DOHH2 (cell line): ENCODE results near the gene LRSAM1.

Source experiments
- H3F3A ChIP-seq: fragments of 200-600 bp; sonication (generic), shearing (Covaris generic); 2 replicates; pipeline ENCODE4 v1.6.0; 2016; ENCODE audit warnings: antibody characterized with exemption, mild to moderate bottlenecking; ENCODE audit not compliant: control insufficient read depth, insufficient read depth
- H3K27ac ChIP-seq: fragments of 200-600 bp; sonication (generic); 2 replicates; pipeline ENCODE4 v1.5.1; 2014; ENCODE audit warnings: low read depth, mild to moderate bottlenecking, low read length, moderate library complexity
- H3K27me3 ChIP-seq: fragments of 200-600 bp; sonication (generic); 2 replicates; pipeline ENCODE4 v1.6.1; 2014; ENCODE audit warnings: mild to moderate bottlenecking, low read length, mixed read lengths; ENCODE audit not compliant: control insufficient read depth
- H3K36me3 ChIP-seq: fragments of 200-600 bp; sonication (generic); 2 replicates; pipeline ENCODE4 v1.6.1; 2014; ENCODE audit warnings: mild to moderate bottlenecking, low read length, moderate library complexity, mixed read lengths; ENCODE audit not compliant: control insufficient read depth
- H3K4me1 ChIP-seq: fragments of 200-600 bp; sonication (generic); 2 replicates; pipeline ENCODE4 v1.6.1; 2014; ENCODE audit warnings: mild to moderate bottlenecking, low read length, mixed read lengths; ENCODE audit not compliant: control insufficient read depth
- H3K4me2 ChIP-seq: fragments of 200-600 bp; sonication (generic); 2 replicates; pipeline ENCODE4 v1.6.0; 2014; ENCODE audit warnings: mild to moderate bottlenecking, low read length, moderate library complexity
- H3K4me3 ChIP-seq: fragments of 200-600 bp; sonication (generic); 2 replicates; pipeline ENCODE4 v1.5.1; 2014; ENCODE audit warnings: mild to moderate bottlenecking, low read length, mixed read lengths
- H3K79me2 ChIP-seq: fragments of 200-600 bp; sonication (generic); 2 replicates; pipeline ENCODE4 v1.6.1; 2014; ENCODE audit warnings: mild to moderate bottlenecking, low read length, mixed read lengths; ENCODE audit not compliant: control insufficient read depth
- H3K9me2 ChIP-seq: fragments of 200-600 bp; sonication (generic); replicated peaks from 2 replicates; pipeline ENCODE4 v1.6.1; 2014; ENCODE audit warnings: mild to moderate bottlenecking, low read length, mixed read lengths; ENCODE audit not compliant: control insufficient read depth
- H3K9me3 ChIP-seq: fragments of 200-600 bp; sonication (generic); 2 replicates; pipeline ENCODE4 v1.6.1; 2014; ENCODE audit warnings: antibody characterized with exemption, low read length, mixed read lengths; ENCODE audit not compliant: control insufficient read depth, insufficient read depth
- H4K20me1 ChIP-seq: fragments of 200-600 bp; sonication (generic); 2 replicates; pipeline ENCODE4 v1.6.0; 2014; ENCODE audit warnings: low read depth, mild to moderate bottlenecking, antibody characterized with exemption, low read length, moderate library complexity; ENCODE audit not compliant: control insufficient read depth, insufficient read depth
- EZH2phosphoT487 ChIP-seq: fragments of 200-600 bp; sonication (generic); IDR thresholded peaks from 2 replicates; pipeline ENCODE4 v1.6.1; 2017; ENCODE audit warnings: borderline replicate concordance, mild to moderate bottlenecking, antibody characterized with exemption, low read length, moderate library complexity, mixed read lengths
- TF ChIP-seq, protein P1 (sequence below): fragments of 200-600 bp; sonication (generic); IDR thresholded peaks from one replicate; pipeline ENCODE4 v1.5.1; 2014; ENCODE audit warnings: antibody characterized with exemption, mild to moderate bottlenecking, low read depth, low read length; ENCODE audit not compliant: poor library complexity, severe bottlenecking

The LRSAM1 gene

DNA sequence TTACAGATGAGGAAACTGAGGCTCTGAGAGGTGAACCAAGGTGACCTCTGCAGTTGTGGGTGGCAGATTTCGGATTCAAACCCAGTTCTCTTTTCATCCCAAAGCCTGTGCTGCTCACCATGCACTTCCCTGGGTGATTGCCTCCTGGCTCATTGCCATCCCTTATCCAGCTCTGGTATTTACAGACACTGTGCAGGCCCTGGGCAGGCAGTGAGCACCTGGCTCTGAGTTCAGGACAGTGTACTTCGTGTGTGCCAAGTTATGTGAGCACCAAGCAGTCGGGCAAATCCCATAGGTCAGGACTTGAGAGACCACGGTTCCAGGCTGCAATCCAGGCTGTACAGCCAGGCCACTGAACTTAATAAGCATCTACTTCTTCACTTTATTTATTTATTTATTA lies 1.4 kb downstream of the LRSAM1 start:
- Histone ChIP-seq H3K36me3 (peaks cover 52% of the 10 kb centered on the region), H4K20me1 (peaks cover 22% of the 10 kb centered on the region), H3K9me2 (no peaks in the 10 kb centered on the region), H3K79me2 (peaks cover 51% of the 10 kb centered on the region), H3K27me3 (no peaks in the 10 kb centered on the region), H3F3A (peaks cover 37% of the 10 kb centered on the region), H3K4me3 (peak overlapping the region; percentile 98), H3K9me3 (no peaks in the 10 kb centered on the region), H3K4me2 (peak overlapping the region; percentile 97), H3K4me1 (peaks cover 36% of the 10 kb centered on the region), H3K27ac (no peak overlapping the region)
- no peak for TF ChIP-seq EZH2phosphoT487
- TF ChIP-seq, protein P1, sequence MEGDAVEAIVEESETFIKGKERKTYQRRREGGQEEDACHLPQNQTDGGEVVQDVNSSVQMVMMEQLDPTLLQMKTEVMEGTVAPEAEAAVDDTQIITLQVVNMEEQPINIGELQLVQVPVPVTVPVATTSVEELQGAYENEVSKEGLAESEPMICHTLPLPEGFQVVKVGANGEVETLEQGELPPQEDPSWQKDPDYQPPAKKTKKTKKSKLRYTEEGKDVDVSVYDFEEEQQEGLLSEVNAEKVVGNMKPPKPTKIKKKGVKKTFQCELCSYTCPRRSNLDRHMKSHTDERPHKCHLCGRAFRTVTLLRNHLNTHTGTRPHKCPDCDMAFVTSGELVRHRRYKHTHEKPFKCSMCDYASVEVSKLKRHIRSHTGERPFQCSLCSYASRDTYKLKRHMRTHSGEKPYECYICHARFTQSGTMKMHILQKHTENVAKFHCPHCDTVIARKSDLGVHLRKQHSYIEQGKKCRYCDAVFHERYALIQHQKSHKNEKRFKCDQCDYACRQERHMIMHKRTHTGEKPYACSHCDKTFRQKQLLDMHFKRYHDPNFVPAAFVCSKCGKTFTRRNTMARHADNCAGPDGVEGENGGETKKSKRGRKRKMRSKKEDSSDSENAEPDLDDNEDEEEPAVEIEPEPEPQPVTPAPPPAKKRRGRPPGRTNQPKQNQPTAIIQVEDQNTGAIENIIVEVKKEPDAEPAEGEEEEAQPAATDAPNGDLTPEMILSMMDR = no peak

DNA sequence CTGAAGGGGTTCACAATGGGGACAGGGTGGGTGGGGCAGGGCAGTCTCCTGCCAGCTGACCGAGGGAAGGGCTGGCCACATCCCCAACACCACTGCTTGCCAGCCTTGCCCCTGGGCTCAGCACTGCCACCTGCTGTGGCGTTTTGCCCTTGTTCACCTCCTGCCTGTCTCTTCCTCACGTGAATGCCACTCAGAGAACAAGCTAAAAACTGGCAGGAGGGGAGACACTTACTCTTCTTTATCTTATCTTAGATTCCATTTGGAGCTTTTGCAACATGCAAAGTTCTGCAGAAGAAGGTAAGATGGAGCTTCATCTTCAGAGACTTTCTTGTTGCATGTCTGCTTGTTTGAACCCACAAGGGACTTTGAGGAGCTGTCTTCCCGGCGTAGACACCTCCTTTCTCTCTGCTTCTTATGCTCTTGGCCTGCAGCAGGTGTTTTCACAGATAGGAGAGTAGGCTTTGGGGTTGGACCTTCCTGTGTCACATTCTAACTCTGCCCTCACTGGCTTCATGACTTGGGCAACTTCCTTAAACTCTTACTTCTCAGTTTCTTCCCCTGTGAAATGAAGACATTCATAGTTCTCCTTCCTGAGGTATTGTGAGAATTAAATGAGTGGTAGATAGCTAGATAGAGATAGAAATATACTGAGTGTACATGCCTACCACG lies 4.1 kb downstream of the LRSAM1 start:
- TF ChIP-seq, protein P1 = peak; percentile 59
- no peak for TF ChIP-seq EZH2phosphoT487
- Histone ChIP-seq H3K79me2 (peaks cover 23% of the 10 kb centered on the region), H3K9me2 (no peaks in the 10 kb centered on the region), H3F3A (peaks cover 10% of the 10 kb centered on the region), H3K27ac (peak overlapping the region; percentile 36), H3K9me3 (no peaks in the 10 kb centered on the region), H3K4me1 (peaks cover 16% of the 10 kb centered on the region), H3K4me3 (peak overlapping the region; percentile 35), H4K20me1 (peaks cover 3% of the 10 kb centered on the region), H3K36me3 (peaks cover 36% of the 10 kb centered on the region), H3K27me3 (no peaks in the 10 kb centered on the region), H3K4me2 (peak overlapping the region; percentile 46)

DNA sequence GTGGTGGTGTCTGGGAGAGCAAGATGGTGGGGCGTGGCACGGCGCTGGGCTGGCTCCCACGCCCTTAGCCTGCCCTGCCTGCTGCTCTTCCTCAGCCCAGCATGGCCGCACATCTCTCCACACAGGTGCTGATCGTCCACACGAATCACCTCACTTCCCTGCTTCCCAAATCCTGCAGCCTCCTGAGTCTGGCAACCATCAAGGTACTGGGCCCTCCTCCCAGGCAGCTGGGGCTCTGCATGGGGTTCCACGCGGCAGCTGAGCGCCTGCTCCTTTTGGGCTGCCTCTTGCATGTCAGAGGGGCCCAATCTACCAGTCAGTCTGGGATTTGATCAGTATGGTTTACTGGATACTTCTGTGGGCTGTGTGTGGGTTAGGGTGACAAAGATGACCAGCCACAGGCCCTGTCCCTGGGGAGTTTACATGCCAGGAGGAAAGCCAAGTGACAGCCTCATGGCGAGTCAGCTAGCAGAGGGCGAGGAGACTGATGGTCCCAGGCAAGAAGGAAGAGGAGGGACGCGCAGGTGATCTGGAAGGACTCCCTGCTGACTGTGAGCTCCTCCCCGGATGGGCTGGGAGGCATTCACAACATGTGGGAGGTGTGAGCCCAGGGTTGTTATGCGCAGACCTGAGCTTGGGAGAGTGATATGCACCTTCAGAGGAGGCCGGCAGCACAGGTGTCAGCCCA lies 6.0 kb downstream of the LRSAM1 start:
- H3K4me1 ChIP-seq = peaks cover 12% of the 10 kb centered on the region
- H3K9me2 ChIP-seq = no peaks in the 10 kb centered on the region
- no peaks in the 10 kb centered on the region for H3K27me3 ChIP-seq
- TF ChIP-seq EZH2phosphoT487 = no peak
- H3F3A ChIP-seq = peaks cover 3% of the 10 kb centered on the region; the same call in 1 of the 2 replicates
- no peak overlapping the region for H3K27ac ChIP-seq
- peaks cover 26% of the 10 kb centered on the region for H3K36me3 ChIP-seq
- no peaks in the 10 kb centered on the region for H3K9me3 ChIP-seq
- no peaks in the 10 kb centered on the region for H4K20me1 ChIP-seq
- H3K4me2 ChIP-seq = no peak overlapping the region
- H3K4me3 ChIP-seq = no peak overlapping the region
- peaks cover 5% of the 10 kb centered on the region for H3K79me2 ChIP-seq

DNA sequence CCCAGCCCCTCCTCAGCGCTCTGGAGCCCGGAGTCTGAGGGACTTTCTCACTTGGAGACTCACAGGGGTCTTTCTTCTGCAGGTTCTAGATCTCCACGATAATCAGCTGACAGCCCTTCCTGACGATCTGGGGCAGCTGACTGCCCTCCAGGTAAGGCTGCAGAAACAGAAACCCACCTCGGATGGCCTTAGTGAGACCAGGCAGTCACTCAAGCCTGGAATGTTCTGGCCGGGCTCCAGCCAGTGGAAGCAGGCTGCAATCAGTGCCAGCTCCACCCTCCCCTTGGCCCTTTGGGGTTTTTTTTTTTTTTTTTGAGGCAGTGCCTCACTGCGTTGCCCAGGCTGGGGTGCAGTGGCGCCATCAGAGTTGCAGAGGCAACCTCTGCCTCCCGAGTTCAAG lies 7.6 kb downstream of the LRSAM1 start:
- no peaks in the 10 kb centered on the region for H3K27me3 ChIP-seq
- H3K36me3 ChIP-seq = peaks cover 29% of the 10 kb centered on the region
- no peaks in the 10 kb centered on the region for H3K9me2 ChIP-seq
- H3K9me3 ChIP-seq = no peaks in the 10 kb centered on the region
- no peaks in the 10 kb centered on the region for H4K20me1 ChIP-seq
- no peak overlapping the region for H3K4me3 ChIP-seq
- TF ChIP-seq, protein P1 = no peak
- no peak for TF ChIP-seq EZH2phosphoT487
- no peaks in the 10 kb centered on the region for H3K79me2 ChIP-seq
- H3K4me2 ChIP-seq = no peak overlapping the region
- H3K27ac ChIP-seq = no peak overlapping the region
- H3F3A ChIP-seq = peaks cover 3% of the 10 kb centered on the region; the same call in 1 of the 2 replicates
- H3K4me1 ChIP-seq = peaks cover 7% of the 10 kb centered on the region
